ENCODE data around the gene NPIPA1. TPM values are rescaled to one million over a fixed set of nuclear protein-coding genes. Genes with fewer than 3 reads are reported as not detected.
"Not testable (repeated sequence)": the region's sequence is repeated elsewhere in the genome, so short reads cannot be mapped to it uniquely, and the experiment has no call there.

Gene NPIPA1
- total and polyA plus RNA-seq, 9 of the 15 experiments (the other 6 are each of a cell fraction or from before 2014, with no cell fraction given): 8.2 to 48.7 (median 27.2) TPM

- peak; percentile 51 for FAIRE-seq
- H3K27me3 ChIP-seq (ENCODE audit: control insufficient read depth in 2 of 2, insufficient read depth in 2 of 2, low read length in 2 of 2); CTCF ChIA-PET (ENCODE audit: low intra/inter-chr PET ratio); H3K27ac ChIP-seq (ENCODE audit: extremely low read depth, low read depth, low read length); H3K9me3 ChIP-seq (replicated peaks; ENCODE audit: control insufficient read depth, insufficient read depth, low read depth, low read length); BruUV-seq (replicated peaks); POLR2A ChIA-PET; in situ Hi-C loops (cut with MboI); intact Hi-C loops (cut with micrococcal nuclease); H3K36me3 ChIP-seq (ENCODE audit: control insufficient read depth, insufficient read depth, low read length); H3K9me1 ChIP-seq (ENCODE audit: control insufficient read depth, insufficient read depth, low read length); H4K20me1 ChIP-seq (replicated peaks; ENCODE audit: control insufficient read depth, insufficient read depth, low read length): not testable (repeated sequence)
- Histone ChIP-seq H3K4me3 (peak overlapping the region; percentile 80), H3K9ac (ENCODE audit: insufficient read depth in 1 of 2, low read depth in 2 of 2, low read length in 2 of 2) (peak overlapping the region; percentile 70 to 78; a peak in 3 of 4 replicates), H2AFZ (ENCODE audit: low read depth, low read length) (peak overlapping the region; percentile 98), H3K4me2 (ENCODE audit: insufficient read depth, low read length) (peak overlapping the region; percentile 77), H3K79me2 (ENCODE audit: control insufficient read depth, insufficient read depth, low read length) (peaks cover 28% of the 10 kb centered on the region), H3K4me1 (replicated peaks in 1 of 2; ENCODE audit: control insufficient read depth in 2 of 2, insufficient read depth in 2 of 2, low read length in 2 of 2) (peaks cover 5 to 17% of the 10 kb centered on the region in 2 experiments; a peak in 4 of 5 replicates)
- TF ChIP-seq, protein P1, sequence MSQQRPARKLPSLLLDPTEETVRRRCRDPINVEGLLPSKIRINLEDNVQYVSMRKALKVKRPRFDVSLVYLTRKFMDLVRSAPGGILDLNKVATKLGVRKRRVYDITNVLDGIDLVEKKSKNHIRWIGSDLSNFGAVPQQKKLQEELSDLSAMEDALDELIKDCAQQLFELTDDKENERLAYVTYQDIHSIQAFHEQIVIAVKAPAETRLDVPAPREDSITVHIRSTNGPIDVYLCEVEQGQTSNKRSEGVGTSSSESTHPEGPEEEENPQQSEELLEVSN (IDR thresholded peaks at IDR 0.05; ENCODE audit: borderline replicate concordance in 1 of 2, extremely low read depth in 1 of 2, insufficient read depth in 1 of 2, insufficient read length in 1 of 2, low read depth in 1 of 2, low read length in 1 of 2, poor library complexity in 1 of 2, severe bottlenecking in 1 of 2): peak in 1 of 2 experiments; percentile 20
- 0 out of 2 replicates have a peak, but pooled peaks have one; percentile 2 for TF ChIP-seq GABPA (tag; conservative IDR thresholded peaks at IDR 0.05; ENCODE audit: low read depth)
- peak; percentile 29; the same call in 1 of the 2 replicates for TF ChIP-seq ARID1B (IDR thresholded peaks at IDR 0.05)
- TF ChIP-seq HNRNPLL (IDR thresholded peaks at IDR 0.05; ENCODE audit: low read depth, low read length, poor library complexity, severe bottlenecking): peak; percentile 70
- 0 out of 4 replicates have a peak, but pooled peaks of 1 of the 2 experiments have one; percentile 19 for TF ChIP-seq ZMIZ1 (IDR thresholded peaks at IDR 0.05; ENCODE audit: low read depth in 2 of 2, low read length in 2 of 2)
- TF ChIP-seq FOXK2 (conservative IDR thresholded peaks at IDR 0.05 in 1 of 2, IDR thresholded peaks at IDR 0.05 in 1 of 2; ENCODE audit: low read depth in 2 of 2): 0 out of 4 replicates have a peak, but pooled peaks of 1 of the 2 experiments have one; percentile 14
- peak; percentile 27; the same call in 1 of the 2 replicates for TF ChIP-seq CBFA2T3 (IDR thresholded peaks at IDR 0.05)
- 4% methylated on average over 10 of the region's 14 CpGs for WGBS (ENCODE audit: insufficient coverage, low coverage, missing lambda C conversion rate)
- ATAC-seq: peak; percentile 18
- DNase-seq (ENCODE audit: extremely low read depth in 1 of 4, low spot score in 3 of 4): peak in 1 of 4 experiments; percentile 47
Observed at GRCh38 chr16:14973785-14974322, 36.6 kb downstream of the NPIPA1 start.
